IMR-90 (cell line): ENCODE data around the gene PRR5.

Source experiments
- BHLHE40 ChIP-seq: fragments of 150-350 bp; IDR thresholded peaks from 2 replicates; pipeline ENCODE4 v1.6.1; 2016; ENCODE audit warnings: mild to moderate bottlenecking, low read depth, low read length
- CTCF ChIP-seq: conservative IDR thresholded peaks from 2 replicates; pipeline ENCODE4 v1.5.1; 2012; ENCODE audit warnings: mild to moderate bottlenecking, low read depth, low read length, improper control_type of control experiment
- MAFK ChIP-seq: IDR thresholded peaks from 2 replicates; pipeline ENCODE4 v1.6.1; 2012; ENCODE audit warnings: low read depth, low read length, improper control_type of control experiment
- MAZ ChIP-seq: IDR thresholded peaks from 2 replicates; pipeline ENCODE4 v1.6.1; 2012; ENCODE audit warnings: low read depth, mild to moderate bottlenecking, low read length, improper control_type of control experiment, moderate library complexity, borderline replicate concordance
- POLR2A ChIP-seq: IDR thresholded peaks from 2 replicates; pipeline ENCODE4 v1.6.1; 2012; ENCODE audit warnings: mild to moderate bottlenecking, low read depth, low read length
- RAD21 ChIP-seq: IDR thresholded peaks from 2 replicates; pipeline ENCODE4 v1.6.1; 2012; ENCODE audit warnings: low read length, improper control_type of control experiment

GRCh38 chr22:44707752-44708151, 5.7 kb downstream of the PRR5 start:
- TF ChIP-seq CTCF (no peak), BHLHE40 (peak; percentile 70; the same call in 1 of the 2 replicates), MAZ (no peak), MAFK (no peak), POLR2A (no peak), RAD21 (no peak)
